Naive thymus-derived CD4-positive, alpha-beta T cell (primary cell): ENCODE measurements around the gene EMCN. TPM values are rescaled to one million over a fixed set of nuclear protein-coding genes. Genes with fewer than 3 reads are reported as not detected.

Experiments used
- ATAC-seq: fragments of 150-1000 bp; cut with Tn5 transposase; 2 replicates; pipeline ENCODE4 v1.10.0; 2021; ENCODE audit warnings: mild to moderate bottlenecking, moderate library complexity
- CTCF ChIA-PET: fragments of 350-600 bp; sonication (Branson Sonifier 250); formaldehyde crosslinking; loops from one replicate; lab custom pipeline; 2021; ENCODE audit warnings: antibody characterized with exemption; lab: Charles Lee
- POLR2A ChIA-PET: fragments of 350-600 bp; sonication (Branson Sonifier 250); formaldehyde crosslinking; loops from one replicate; lab custom pipeline; 2021; ENCODE audit warnings: antibody characterized with exemption, inconsistent platforms; lab: Charles Lee
- DNase-seq, 9 donors: peaks; one replicate each; pipeline versions ENCODE4 v3.0.0 to v3.0.0-alpha.2; 2020 to 2022; ENCODE audit warnings: mixed read lengths in 1 of 9
- H3K27ac ChIP-seq: one replicate; pipeline ENCODE4 v1.7.0; 2013; ENCODE audit warnings: mild to moderate bottlenecking, low read depth, low read length, moderate library complexity
- H3K27me3 ChIP-seq, 2 donors: one replicate each; pipeline ENCODE4 v1.7.0; 2013; ENCODE audit warnings: low read length in 2 of 2, mild to moderate bottlenecking in 2 of 2, moderate library complexity in 2 of 2; ENCODE audit not compliant: control insufficient read depth in 2 of 2, insufficient read depth in 2 of 2
- H3K36me3 ChIP-seq, 3 experiments: 1 replicate in 2 of 3; 2 replicates in 1 of 3; pipeline ENCODE4 v1.7.0; 2013; ENCODE audit warnings: low read length in 3 of 3, mild to moderate bottlenecking in 3 of 3, moderate library complexity in 1 of 3; ENCODE audit not compliant: insufficient read depth in 3 of 3, control insufficient read depth in 2 of 3
- H3K4me1 ChIP-seq, 2 donors: one replicate each; pipeline ENCODE4 v1.7.0; 2013; ENCODE audit warnings: low read length in 2 of 2, mild to moderate bottlenecking in 2 of 2, moderate library complexity in 1 of 2; ENCODE audit not compliant: control insufficient read depth in 2 of 2, insufficient read depth in 2 of 2
- H3K4me3 ChIP-seq: 2 replicates; pipeline ENCODE4 v1.7.0; 2013; ENCODE audit warnings: mild to moderate bottlenecking, low read length
- H3K9me3 ChIP-seq, 3 experiments: 1 replicate in 2 of 3; 2 replicates in 1 of 3; pipeline ENCODE4 v1.7.0; 2013; ENCODE audit warnings: low read length in 3 of 3; ENCODE audit not compliant: control insufficient read depth in 2 of 3
- H3K27ac Mint-ChIP-seq, 9 donors: one replicate each; pipeline ENCODE4 v1.8.0; 2020 to 2022; ENCODE audit warnings: mixed read lengths in 9 of 9, mild to moderate bottlenecking in 8 of 9, moderate library complexity in 5 of 9, inconsistent platforms in 2 of 9
- H3K27me3 Mint-ChIP-seq, 5 donors: one replicate each; pipeline ENCODE4 v1.8.0; 2021 to 2022; ENCODE audit warnings: mixed read lengths in 5 of 5, mild to moderate bottlenecking in 1 of 5
- H3K36me3 Mint-ChIP-seq, 5 donors: one replicate each; pipeline ENCODE4 v1.8.0; 2020 to 2022; ENCODE audit warnings: mixed read lengths in 5 of 5, mild to moderate bottlenecking in 3 of 5, inconsistent platforms in 1 of 5
- H3K4me1 Mint-ChIP-seq, 7 donors: one replicate each; pipeline ENCODE4 v1.8.0; 2020 to 2022; ENCODE audit warnings: mixed read lengths in 7 of 7, mild to moderate bottlenecking in 3 of 7, inconsistent platforms in 1 of 7
- H3K4me3 Mint-ChIP-seq, 10 donors: one replicate each; pipeline ENCODE4 v1.8.0; 2020 to 2022; ENCODE audit warnings: mild to moderate bottlenecking in 10 of 10, mixed read lengths in 10 of 10, moderate library complexity in 6 of 10, inconsistent platforms in 2 of 10
- H3K9me3 Mint-ChIP-seq, 11 donors: one replicate each; pipeline ENCODE4 v1.8.0; 2020 to 2022; ENCODE audit warnings: mixed read lengths in 11 of 11, mild to moderate bottlenecking in 4 of 11, inconsistent platforms in 1 of 11, moderate library complexity in 1 of 11
- intact Hi-C, 2 donors: fragments of 100-400 bp; cut with micrococcal nuclease; formaldehyde crosslinking; loops; one replicate each; pipeline ENCODE4 v1.15.1; 2023
- polyA plus RNA-seq, 2 donors: library from polyadenylated mRNA; unstranded; fragments of 300-500 nt; fragmentation: Illumina TruSeq; gene quantifications; one replicate each; pipeline ENCODE4 v1.2.3, GENCODE V29; 2021
- total RNA-seq, 6 experiments: library from RNA in 5 of 6; stranded (reverse) in 5 of 6; gene quantifications; 1 replicate in 5 of 6; 2 replicates in 1 of 6; pipeline ENCODE4 v1.2.3 and lab custom pipeline; 2021 to 2026

The EMCN gene
- total and polyA plus RNA-seq, 7 experiments from 2014 or later, result not detected

- Histone ChIP-seq H3K27me3 (no peaks in the 10 kb centered on the region), H3K4me1 (no peaks in the 10 kb centered on the region), H3K36me3 (no peaks in the 10 kb centered on the region), H3K9me3 (peaks cover 0 to 11% (median 0%) of the 10 kb centered on the region in 3 experiments), H3K4me3 (no peak overlapping the region), H3K27ac (no peak overlapping the region)
- Mint-ChIP-seq H3K27ac (no peak overlapping the region), H3K4me1 (no peaks in the 10 kb centered on the region), H3K36me3 (peaks cover 0 to 6% (median 0%) of the 10 kb centered on the region in 5 donors), H3K27me3 (no peaks in the 10 kb centered on the region), H3K4me3 (no peak overlapping the region), H3K9me3 (peaks cover 0 to 32% (median 8%) of the 10 kb centered on the region in 11 donors)
- CTCF ChIA-PET, result no interaction called here
- ATAC-seq, result no peak
- POLR2A ChIA-PET, result no interaction called here
- intact Hi-C loops, result no loop called here
- DNase-seq, result no peak
These were observed 22.7 kb downstream of the EMCN start for GRCh38 chr4:100495074-100495473.

- Histone ChIP-seq H3K36me3 (no peaks in the 10 kb centered on the region), H3K4me1 (no peaks in the 10 kb centered on the region), H3K4me3 (no peak overlapping the region), H3K9me3 (peaks cover 0 to 11% (median 0%) of the 10 kb centered on the region in 3 experiments), H3K27me3 (no peaks in the 10 kb centered on the region), H3K27ac (no peak overlapping the region)
- no peak overlapping the region for H3K4me3 Mint-ChIP-seq
- H3K27me3 Mint-ChIP-seq, result no peaks in the 10 kb centered on the region
- no peak for DNase-seq
- peaks cover 0 to 32% (median 8%) of the 10 kb centered on the region in 11 donors for H3K9me3 Mint-ChIP-seq
- ChIA-PET POLR2A (no interaction called here), CTCF (no interaction called here)
- intact Hi-C loops, result no loop called here
- H3K4me1 Mint-ChIP-seq, result no peaks in the 10 kb centered on the region
- H3K36me3 Mint-ChIP-seq, result peaks cover 0 to 6% (median 0%) of the 10 kb centered on the region in 5 donors
- no peak overlapping the region for H3K27ac Mint-ChIP-seq
- no peak for ATAC-seq
These were observed 23.7 kb downstream of the EMCN start for GRCh38 chr4:100494166-100494565.

- ATAC-seq (no peak), DNase-seq (no peak)
- Histone ChIP-seq H3K36me3 (no peaks in the 10 kb centered on the region), H3K27me3 (no peaks in the 10 kb centered on the region), H3K4me1 (no peaks in the 10 kb centered on the region), H3K4me3 (no peak overlapping the region), H3K9me3 (peaks cover 0 to 11% (median 0%) of the 10 kb centered on the region in 3 experiments), H3K27ac (no peak overlapping the region)
- CTCF ChIA-PET, result no interaction called here
- POLR2A ChIA-PET, result no interaction called here
- H3K9me3 Mint-ChIP-seq, result peaks cover 0 to 32% (median 8%) of the 10 kb centered on the region in 11 donors
- intact Hi-C loops, result no loop called here
- no peak overlapping the region for H3K27ac Mint-ChIP-seq
- H3K4me3 Mint-ChIP-seq, result no peak overlapping the region
- H3K4me1 Mint-ChIP-seq, result no peaks in the 10 kb centered on the region
- no peaks in the 10 kb centered on the region for H3K27me3 Mint-ChIP-seq
- H3K36me3 Mint-ChIP-seq, result peaks cover 0 to 6% (median 0%) of the 10 kb centered on the region in 5 donors
These were observed 24.1 kb downstream of the EMCN start for GRCh38 chr4:100493756-100494155.

DNA sequence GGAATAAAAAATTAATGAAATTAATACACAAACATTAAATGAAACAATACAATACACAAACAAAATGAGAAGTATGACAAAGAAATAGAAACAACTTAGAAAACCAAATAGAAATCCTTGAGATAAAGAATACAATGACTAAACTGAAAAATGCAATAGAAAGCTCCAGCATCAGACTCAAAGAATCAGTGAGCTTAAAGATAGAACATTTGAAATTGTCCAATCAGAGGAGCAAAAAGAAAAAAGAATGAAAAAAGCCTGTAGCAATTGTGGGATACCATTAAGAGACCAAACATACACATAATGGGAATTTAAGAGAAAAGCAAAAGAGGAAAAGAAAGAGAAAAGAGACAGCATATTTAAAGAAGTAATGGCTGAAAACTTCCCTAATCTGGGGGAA lies 25.7 kb downstream of the EMCN start:
- H3K27ac Mint-ChIP-seq, result no peak overlapping the region
- ChIA-PET CTCF (no interaction called here), POLR2A (no interaction called here)
- peaks cover 0 to 11% (median 0%) of the 10 kb centered on the region in 3 experiments for H3K9me3 ChIP-seq
- H3K4me1 Mint-ChIP-seq, result no peaks in the 10 kb centered on the region
- ATAC-seq (no peak), DNase-seq (no peak)
- intact Hi-C loops, result no loop called here
- no peaks in the 10 kb centered on the region for H3K27me3 Mint-ChIP-seq
- no peak overlapping the region for H3K27ac ChIP-seq
- H3K27me3 ChIP-seq, result no peaks in the 10 kb centered on the region
- peaks cover 0 to 32% (median 8%) of the 10 kb centered on the region in 11 donors for H3K9me3 Mint-ChIP-seq
- no peak overlapping the region for H3K4me3 ChIP-seq
- no peaks in the 10 kb centered on the region for H3K4me1 ChIP-seq
- no peak overlapping the region for H3K4me3 Mint-ChIP-seq
- no peaks in the 10 kb centered on the region for H3K36me3 ChIP-seq
- peaks cover 0 to 6% (median 0%) of the 10 kb centered on the region in 5 donors for H3K36me3 Mint-ChIP-seq

DNA sequence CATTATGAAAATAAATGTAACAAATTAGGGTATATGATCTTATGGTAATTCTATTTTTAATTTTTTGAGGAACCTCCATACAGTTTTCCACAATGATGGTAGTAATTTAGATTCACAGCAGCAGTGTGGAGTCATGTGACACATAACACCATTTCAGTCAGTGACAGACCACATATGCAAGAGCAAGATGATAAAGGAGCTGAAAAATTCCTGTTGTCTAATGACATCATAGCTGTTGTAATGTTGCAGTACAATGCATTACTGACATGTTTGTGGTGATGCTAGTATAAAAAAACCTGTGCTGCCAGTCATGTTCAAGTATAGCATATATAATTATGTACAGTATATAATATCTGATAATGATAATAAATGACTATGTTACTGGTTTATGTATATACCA lies 28.5 kb downstream of the EMCN start:
- CTCF ChIA-PET, result interaction anchor here (1.1 kb wide), 1 partner anchor 12 kb away, joined by 3 read pairs; no protein-coding TSS in a partner anchor
- H3K9me3 Mint-ChIP-seq, result peaks cover 0 to 32% (median 8%) of the 10 kb centered on the region in 11 donors
- no peaks in the 10 kb centered on the region for H3K4me1 ChIP-seq
- intact Hi-C loops, result no loop called here
- no peaks in the 10 kb centered on the region for H3K27me3 ChIP-seq
- H3K36me3 Mint-ChIP-seq, result peaks cover 0 to 6% (median 0%) of the 10 kb centered on the region in 5 donors
- POLR2A ChIA-PET, result no interaction called here
- ATAC-seq, result no peak
- H3K4me3 ChIP-seq, result no peak overlapping the region
- no peaks in the 10 kb centered on the region for H3K4me1 Mint-ChIP-seq
- H3K27ac Mint-ChIP-seq, result no peak overlapping the region
- no peak overlapping the region for H3K27ac ChIP-seq
- H3K36me3 ChIP-seq, result no peaks in the 10 kb centered on the region
- peaks cover 0 to 11% (median 0%) of the 10 kb centered on the region in 3 experiments for H3K9me3 ChIP-seq
- H3K27me3 Mint-ChIP-seq, result peaks cover 0 to 4% (median 0%) of the 10 kb centered on the region in 5 donors
- no peak for DNase-seq
- no peak overlapping the region for H3K4me3 Mint-ChIP-seq

DNA sequence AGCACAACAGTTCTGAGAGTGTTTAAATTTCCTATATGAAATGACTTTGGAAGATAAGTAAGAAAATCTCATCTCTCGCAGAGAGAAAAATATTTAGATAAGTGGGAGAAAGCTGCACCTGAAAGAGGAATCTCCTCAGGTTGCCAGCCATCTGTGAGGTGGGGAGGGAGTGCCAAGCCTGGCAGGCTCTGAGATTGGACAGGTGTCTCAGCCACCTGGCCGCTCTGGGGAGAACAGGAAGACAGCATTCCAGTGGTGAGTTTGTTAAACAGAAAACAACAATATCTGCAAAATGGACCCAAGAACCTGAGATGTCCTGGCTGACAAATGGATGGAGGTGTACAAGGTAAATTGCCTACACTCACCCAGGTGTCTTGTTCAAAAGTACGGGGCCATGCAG lies 31.3 kb downstream of the EMCN start:
- no peak overlapping the region for H3K27ac ChIP-seq
- ChIA-PET POLR2A (no interaction called here), CTCF (no interaction called here)
- intact Hi-C loops, result no loop called here
- no peaks in the 10 kb centered on the region for H3K36me3 Mint-ChIP-seq
- H3K9me3 ChIP-seq, result peaks cover 0 to 3% (median 0%) of the 10 kb centered on the region in 3 experiments
- H3K36me3 ChIP-seq, result no peaks in the 10 kb centered on the region
- H3K4me3 Mint-ChIP-seq, result no peak overlapping the region
- H3K4me1 Mint-ChIP-seq, result no peaks in the 10 kb centered on the region
- no peak overlapping the region for H3K27ac Mint-ChIP-seq
- DNase-seq, result no peak
- peaks cover 0 to 7% (median 0%) of the 10 kb centered on the region in 11 donors for H3K9me3 Mint-ChIP-seq
- no peak overlapping the region for H3K4me3 ChIP-seq
- H3K27me3 ChIP-seq, result no peaks in the 10 kb centered on the region
- H3K4me1 ChIP-seq, result no peaks in the 10 kb centered on the region
- ATAC-seq, result no peak
- H3K27me3 Mint-ChIP-seq, result peaks cover 0 to 7% (median 4%) of the 10 kb centered on the region in 5 donors

- no peaks in the 10 kb centered on the region for H3K36me3 Mint-ChIP-seq
- no peaks in the 10 kb centered on the region for H3K4me1 Mint-ChIP-seq
- H3K27me3 Mint-ChIP-seq, result peaks cover 0 to 7% (median 4%) of the 10 kb centered on the region in 5 donors
- peaks cover 0 to 2% (median 0%) of the 10 kb centered on the region in 11 donors for H3K9me3 Mint-ChIP-seq
- Histone ChIP-seq H3K27ac (no peak overlapping the region), H3K4me3 (no peak overlapping the region), H3K9me3 (no peaks in the 10 kb centered on the region), H3K36me3 (no peaks in the 10 kb centered on the region), H3K27me3 (no peaks in the 10 kb centered on the region), H3K4me1 (no peaks in the 10 kb centered on the region)
- ChIA-PET POLR2A (no interaction called here), CTCF (no interaction called here)
- H3K4me3 Mint-ChIP-seq, result no peak overlapping the region
- H3K27ac Mint-ChIP-seq, result no peak overlapping the region
- DNase-seq (no peak), ATAC-seq (no peak)
- intact Hi-C loops, result no loop called here
These were observed 34.0 kb downstream of the EMCN start for GRCh38 chr4:100483796-100484195.
